Measurements from ENCODE around the gene MED31. TPM values are rescaled to one million over a fixed set of nuclear protein-coding genes. Genes with fewer than 3 reads are reported as not detected.
"Not testable (repeated sequence)": the region's sequence is repeated elsewhere in the genome, so short reads cannot be mapped to it uniquely, and the experiment has no call there.

MED31 gene
- total RNA-seq, 1 donor from 2014 or later: 12.9 TPM

DNA sequence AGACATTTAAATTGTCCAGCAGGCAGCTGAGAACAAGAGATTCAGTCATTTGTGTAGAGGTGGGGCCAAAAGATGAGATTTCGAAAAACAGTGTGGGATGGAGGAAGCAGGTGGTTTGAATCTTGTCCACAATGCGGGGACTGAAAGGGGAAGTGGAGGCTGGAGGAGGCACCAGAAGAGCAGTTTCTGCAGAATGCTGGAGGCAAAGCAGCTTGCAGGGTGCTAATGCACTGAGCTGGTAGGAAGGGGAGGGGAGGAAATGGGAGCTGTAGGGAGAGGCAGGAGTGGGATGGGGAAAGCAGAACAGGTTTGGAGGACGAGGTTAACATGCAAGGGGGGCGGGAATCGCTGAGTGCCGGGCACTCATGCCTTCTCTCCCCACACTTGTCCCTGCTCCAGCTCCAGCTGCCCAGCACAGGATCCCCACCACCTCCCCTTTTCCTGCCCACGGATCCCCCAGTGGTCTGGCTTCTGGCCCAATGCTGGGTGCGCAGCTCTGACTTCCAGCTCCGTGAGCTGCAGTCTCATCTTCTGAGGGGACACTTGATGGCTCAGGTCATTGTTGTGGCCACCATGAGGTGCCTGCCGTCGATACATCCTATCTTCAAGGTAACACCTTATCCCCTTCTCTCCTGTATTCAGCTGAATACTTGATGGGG lies 9.5 kb upstream of the MED31 start:
- Mint-ChIP-seq H3K27me3 (ENCODE audit: low read depth) (peaks cover 50% of the 10 kb centered on the region), H3K9me3 (ENCODE audit: low read depth) (no peaks in the 10 kb centered on the region)

GRCh38 chr17:6660101-6660500 lies 8.7 kb upstream of the MED31 start:
- no peak for DNase-seq (ENCODE audit: low spot score)
- Mint-ChIP-seq H3K9me3 (ENCODE audit: low read depth) (no peaks in the 10 kb centered on the region), H3K27me3 (ENCODE audit: low read depth) (peaks cover 56% of the 10 kb centered on the region), H3K4me1 (ENCODE audit: low read depth) (peaks cover 9% of the 10 kb centered on the region), H3K4me3 (ENCODE audit: unreplicated experiment) (no peak overlapping the region), H3K27ac (ENCODE audit: unreplicated experiment) (no peak overlapping the region), H3K36me3 (ENCODE audit: low read depth) (peaks cover 2% of the 10 kb centered on the region)
- TF ChIP-seq, protein P1, sequence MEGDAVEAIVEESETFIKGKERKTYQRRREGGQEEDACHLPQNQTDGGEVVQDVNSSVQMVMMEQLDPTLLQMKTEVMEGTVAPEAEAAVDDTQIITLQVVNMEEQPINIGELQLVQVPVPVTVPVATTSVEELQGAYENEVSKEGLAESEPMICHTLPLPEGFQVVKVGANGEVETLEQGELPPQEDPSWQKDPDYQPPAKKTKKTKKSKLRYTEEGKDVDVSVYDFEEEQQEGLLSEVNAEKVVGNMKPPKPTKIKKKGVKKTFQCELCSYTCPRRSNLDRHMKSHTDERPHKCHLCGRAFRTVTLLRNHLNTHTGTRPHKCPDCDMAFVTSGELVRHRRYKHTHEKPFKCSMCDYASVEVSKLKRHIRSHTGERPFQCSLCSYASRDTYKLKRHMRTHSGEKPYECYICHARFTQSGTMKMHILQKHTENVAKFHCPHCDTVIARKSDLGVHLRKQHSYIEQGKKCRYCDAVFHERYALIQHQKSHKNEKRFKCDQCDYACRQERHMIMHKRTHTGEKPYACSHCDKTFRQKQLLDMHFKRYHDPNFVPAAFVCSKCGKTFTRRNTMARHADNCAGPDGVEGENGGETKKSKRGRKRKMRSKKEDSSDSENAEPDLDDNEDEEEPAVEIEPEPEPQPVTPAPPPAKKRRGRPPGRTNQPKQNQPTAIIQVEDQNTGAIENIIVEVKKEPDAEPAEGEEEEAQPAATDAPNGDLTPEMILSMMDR (IDR thresholded peaks at IDR 0.05): no peak

More for the DNA sequence above, 9.5 kb upstream of the MED31 start:
- H3K4me3 Mint-ChIP-seq (ENCODE audit: unreplicated experiment): no peak overlapping the region
- peaks cover 2% of the 10 kb centered on the region for H3K36me3 Mint-ChIP-seq (ENCODE audit: low read depth)
- H3K4me1 Mint-ChIP-seq (ENCODE audit: low read depth): peaks cover 2% of the 10 kb centered on the region
- TF ChIP-seq, protein P1 (IDR thresholded peaks at IDR 0.05): no peak
- no peak overlapping the region for H3K27ac Mint-ChIP-seq (ENCODE audit: unreplicated experiment)
- no peak for DNase-seq (ENCODE audit: low spot score)

DNA sequence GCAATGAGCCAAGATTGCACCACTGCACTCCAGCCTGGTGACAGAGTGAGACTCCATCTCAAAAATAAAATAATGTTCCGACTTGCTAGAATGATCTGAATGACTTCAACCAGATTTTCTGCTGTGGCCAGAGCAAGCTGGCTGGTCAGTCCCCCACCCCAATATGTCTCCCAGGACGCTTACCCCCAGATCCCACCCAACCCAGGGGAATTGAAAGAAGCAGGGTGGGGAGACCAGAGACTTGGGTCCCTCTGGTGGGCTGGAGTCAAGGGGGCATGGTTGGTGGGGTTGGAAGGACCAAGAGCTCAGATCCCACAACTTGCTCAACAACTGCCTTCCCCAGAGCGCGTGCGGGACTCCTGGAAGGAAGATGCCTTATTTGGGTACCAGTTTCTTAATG lies 7.0 kb upstream of the MED31 start:
- not testable (repeated sequence) for H3K36me3 Mint-ChIP-seq (ENCODE audit: low read depth); H3K4me3 Mint-ChIP-seq (ENCODE audit: unreplicated experiment); DNase-seq (ENCODE audit: low spot score); H3K27ac Mint-ChIP-seq (ENCODE audit: unreplicated experiment); H3K9me3 Mint-ChIP-seq (ENCODE audit: low read depth)
- Mint-ChIP-seq H3K4me1 (ENCODE audit: low read depth) (peaks cover 22% of the 10 kb centered on the region), H3K27me3 (ENCODE audit: low read depth) (peaks cover 68% of the 10 kb centered on the region)

DNA sequence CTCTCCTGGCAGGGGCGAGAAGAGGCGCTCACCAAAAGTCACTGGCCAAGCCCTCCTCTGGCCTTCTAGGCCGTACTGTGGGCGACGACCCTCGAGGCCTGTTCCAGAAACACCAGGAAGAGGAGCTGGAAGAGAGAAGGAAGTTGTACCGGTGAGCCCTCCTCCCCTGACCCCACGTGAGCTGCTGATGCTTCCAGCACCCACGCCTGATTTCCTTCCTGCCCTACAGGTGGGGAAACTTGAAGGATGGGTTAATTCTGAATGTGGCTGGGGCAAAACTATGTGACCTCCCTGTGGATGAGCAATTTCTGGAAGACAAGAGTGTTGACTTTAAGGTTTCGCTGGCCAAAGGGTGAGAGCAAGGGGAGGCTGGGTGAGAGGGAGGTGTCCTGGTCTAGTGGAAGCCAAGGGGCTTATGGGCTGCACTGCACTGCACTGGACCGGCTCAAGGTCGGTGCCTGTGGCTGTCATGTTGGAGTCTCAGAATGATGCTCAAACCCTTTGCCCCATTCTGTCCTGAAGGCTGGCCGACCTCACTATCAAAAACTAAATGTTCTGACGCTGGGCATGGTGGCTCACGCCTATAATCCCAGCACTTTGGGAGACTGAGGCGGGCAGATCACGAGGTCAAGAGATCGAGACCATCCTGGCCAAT lies 6.4 kb upstream of the MED31 start:
- Mint-ChIP-seq H3K9me3 (ENCODE audit: low read depth) (peaks cover 6% of the 10 kb centered on the region), H3K36me3 (ENCODE audit: low read depth) (peaks cover 8% of the 10 kb centered on the region), H3K4me1 (ENCODE audit: low read depth) (peaks cover 27% of the 10 kb centered on the region), H3K27me3 (ENCODE audit: low read depth) (peaks cover 69% of the 10 kb centered on the region), H3K27ac (ENCODE audit: unreplicated experiment) (no peak overlapping the region), H3K4me3 (ENCODE audit: unreplicated experiment) (peak overlapping the region; percentile 10)
- TF ChIP-seq, protein P1 (IDR thresholded peaks at IDR 0.05): no peak
- no peak for DNase-seq (ENCODE audit: low spot score)

DNA sequence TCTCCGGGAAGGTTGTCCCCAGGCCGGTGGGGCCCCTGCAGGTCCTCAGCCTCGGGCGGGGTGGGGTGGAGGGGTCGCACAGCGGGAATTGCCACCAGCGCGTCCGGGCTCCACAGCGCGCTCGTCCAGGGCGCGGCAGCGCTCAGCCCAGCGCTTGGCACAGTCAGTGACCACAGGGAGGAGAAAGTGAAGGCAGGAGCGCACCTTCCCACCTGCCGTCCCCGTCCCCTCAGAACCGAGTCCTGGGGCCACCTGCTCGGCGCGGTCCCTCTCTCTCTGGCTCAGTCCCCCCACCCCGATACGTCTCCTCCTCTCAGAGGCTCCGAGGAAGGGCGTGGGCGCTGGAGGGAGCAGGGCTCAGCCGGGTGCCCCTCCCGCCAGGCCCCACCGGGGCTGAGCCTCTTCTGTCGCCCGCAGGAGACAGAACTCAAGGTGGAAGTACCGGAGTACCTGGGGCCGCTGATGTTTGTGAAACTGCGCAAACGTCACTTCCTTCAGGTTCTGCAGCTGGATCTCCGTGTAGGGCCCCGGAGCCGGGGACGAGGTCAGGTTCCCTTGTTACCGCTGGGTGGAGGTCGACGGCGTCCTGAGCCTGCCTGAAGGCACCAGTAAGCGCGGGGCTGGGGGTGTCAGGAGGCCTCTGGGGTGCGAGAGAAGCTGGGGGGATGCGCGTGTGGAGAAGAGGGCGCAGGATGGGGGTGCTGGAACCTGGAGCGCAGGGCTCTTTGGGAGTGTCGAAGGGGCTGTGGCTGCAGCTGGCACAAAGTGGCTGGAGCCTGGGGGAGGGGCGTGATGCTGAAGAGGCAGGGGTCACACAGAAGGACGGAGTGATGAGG lies 5.6 kb upstream of the MED31 start:
- Mint-ChIP-seq H3K27me3 (ENCODE audit: low read depth) (peaks cover 62% of the 10 kb centered on the region), H3K4me1 (ENCODE audit: low read depth) (peaks cover 31% of the 10 kb centered on the region), H3K4me3 (ENCODE audit: unreplicated experiment) (peak overlapping the region; percentile 33)
- not testable (repeated sequence) for H3K9me3 Mint-ChIP-seq (ENCODE audit: low read depth); H3K27ac Mint-ChIP-seq (ENCODE audit: unreplicated experiment); H3K36me3 Mint-ChIP-seq (ENCODE audit: low read depth); DNase-seq (ENCODE audit: low spot score)

DNA sequence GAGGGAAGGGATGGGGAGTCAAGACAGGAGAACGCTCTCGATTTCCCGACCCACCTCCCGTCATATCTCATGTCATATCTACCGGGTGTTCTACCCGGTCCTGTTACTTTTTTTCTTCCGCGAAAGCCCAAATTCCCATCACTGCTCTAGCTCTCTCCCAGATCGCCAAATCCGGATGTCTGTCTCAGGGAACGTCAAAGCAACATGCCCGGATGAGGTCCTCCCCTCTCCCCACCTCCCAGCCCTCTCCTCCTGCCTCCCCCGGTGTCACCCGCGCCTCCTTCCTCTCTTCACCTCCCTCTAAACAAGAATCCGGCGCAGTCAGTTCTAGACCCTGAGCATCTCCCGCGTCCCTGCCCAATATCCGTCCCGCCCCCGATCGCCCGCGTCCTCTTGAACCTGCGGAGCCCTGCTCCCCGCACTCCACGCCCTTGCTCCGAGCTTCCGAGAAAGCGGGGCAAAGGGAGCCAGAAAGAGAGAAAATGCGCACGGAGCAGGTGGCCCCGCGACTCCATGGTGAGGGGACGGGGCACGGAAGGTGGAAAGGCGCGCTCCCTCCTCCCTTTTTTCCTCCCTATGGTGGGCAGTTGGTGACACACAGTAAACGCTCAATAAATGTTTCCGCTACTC lies 4.4 kb upstream of the MED31 start:
- not testable (repeated sequence) for DNase-seq (ENCODE audit: low spot score); H3K9me3 Mint-ChIP-seq (ENCODE audit: low read depth); H3K36me3 Mint-ChIP-seq (ENCODE audit: low read depth); H3K27ac Mint-ChIP-seq (ENCODE audit: unreplicated experiment)
- Mint-ChIP-seq H3K4me1 (ENCODE audit: low read depth) (peaks cover 31% of the 10 kb centered on the region), H3K27me3 (ENCODE audit: low read depth) (peaks cover 53% of the 10 kb centered on the region), H3K4me3 (ENCODE audit: unreplicated experiment) (peak overlapping the region; percentile 63)

All from chondrocyte (in vitro differentiated cells).